OCI-M2 (cell line): ENCODE measurements around the gene UMOD.

Experiments
- DNase-seq: peaks from one replicate; lab custom pipeline; 2025; ENCODE audit not compliant: unreplicated experiment; lab: John Stamatoyannopoulos, UW

Gene UMOD

GRCh38 chr16:20352615-20353014 is at the start of gene UMOD:
TSS of gene UMOD (minus strand) at chr16:20352715. CDS start at chr16:20350737, 1,978 bp downstream.
- DNase-seq, result no peak

GRCh38 chr16:20401475-20402016 is 49.0 kb upstream of the UMOD start:
- no peak for DNase-seq

- no peak for DNase-seq
These were observed 48.6 kb upstream of the UMOD start for GRCh38 chr16:20401066-20401465.

GRCh38 chr16:20399185-20399584 is 46.7 kb upstream of the UMOD start:
- DNase-seq, result no peak

- no peak for DNase-seq
These were observed 46.1 kb upstream of the UMOD start for GRCh38 chr16:20398603-20399002.

GRCh38 chr16:20397468-20398074 is 45.1 kb upstream of the UMOD start:
- no peak for DNase-seq

GRCh38 chr16:20396846-20397467 is 44.4 kb upstream of the UMOD start:
- DNase-seq, result no peak

- no peak for DNase-seq
These were observed 43.4 kb upstream of the UMOD start for GRCh38 chr16:20395946-20396345.

- no peak for DNase-seq
These were observed 41.5 kb upstream of the UMOD start for GRCh38 chr16:20393801-20394577.

GRCh38 chr16:20391045-20391444 is 38.5 kb upstream of the UMOD start:
- DNase-seq, result no peak

- no peak for DNase-seq
These were observed 36.3 kb upstream of the UMOD start for GRCh38 chr16:20388854-20389253.

- DNase-seq, result no peak
These were observed 35.5 kb upstream of the UMOD start for GRCh38 chr16:20387978-20388377.

GRCh38 chr16:20385844-20386832 is 33.6 kb upstream of the UMOD start:
- peak; percentile 1 for DNase-seq

- DNase-seq, result peak; percentile 3
These were observed 30.9 kb upstream of the UMOD start for GRCh38 chr16:20383106-20384029.

- no peak for DNase-seq
These were observed 29.9 kb upstream of the UMOD start for GRCh38 chr16:20382202-20382948.

GRCh38 chr16:20380782-20381181 is 28.3 kb upstream of the UMOD start:
- DNase-seq, result no peak

GRCh38 chr16:20377181-20377580 is 24.7 kb upstream of the UMOD start:
- no peak for DNase-seq

GRCh38 chr16:20372701-20373100 is 20.2 kb upstream of the UMOD start:
- DNase-seq, result no peak

- DNase-seq, result no peak
These were observed 17.0 kb upstream of the UMOD start for GRCh38 chr16:20369452-20370054.
